PC-9 (cell line): ENCODE results near the gene PCDH9. TPM values are rescaled to one million over a fixed set of nuclear protein-coding genes. Genes with fewer than 3 reads are reported as not detected.

Experiments
- BruUV-seq: library from RNA; stranded (reverse); fragments of 400-500 nt; replicated peaks from 2 replicates; lab custom pipeline; 2021; lab: Mats Ljungman, UMichigan
- CTCF ChIA-PET: fragments of 300-600 bp; sonication (Branson Sonifier 250); formaldehyde crosslinking; loops from one replicate; lab custom pipeline; 2022; ENCODE audit warnings: antibody characterized with exemption; lab: Charles Lee
- POLR2A ChIA-PET: fragments of 300-600 bp; sonication (Branson Sonifier 250); formaldehyde crosslinking; loops from one replicate; lab custom pipeline; 2022; ENCODE audit warnings: antibody characterized with exemption; ENCODE audit not compliant: unreplicated experiment; lab: Charles Lee
- DNase-seq, 2 experiments: peaks; one replicate each; pipeline versions ENCODE4 v3.0.0 to v3.0.0-alpha.2; 2015 to 2022; ENCODE audit warnings: mixed read lengths in 1 of 2
- H2AFZ ChIP-seq: fragments of 200-600 bp; sonication (generic); 2 replicates; pipeline ENCODE4 v1.8.1; 2017; ENCODE audit warnings: antibody characterized with exemption
- H3F3A ChIP-seq: fragments of 200-600 bp; sonication (generic); 2 replicates; pipeline ENCODE4 v1.8.1; 2017; ENCODE audit warnings: antibody characterized with exemption, mild to moderate bottlenecking, low read depth; ENCODE audit not compliant: insufficient read depth
- H3K27ac ChIP-seq: fragments of 200-600 bp; sonication (generic); 2 replicates; pipeline ENCODE4 v1.6.1; 2016; ENCODE audit warnings: mixed run types
- H3K27me3 ChIP-seq: fragments of 200-600 bp; sonication (generic); 2 replicates; pipeline ENCODE4 v1.6.1; 2016; ENCODE audit warnings: low read depth, mixed run types; ENCODE audit not compliant: insufficient read depth
- H3K36me3 ChIP-seq: fragments of 200-600 bp; sonication (generic); 2 replicates; pipeline ENCODE4 v1.6.1; 2016; ENCODE audit warnings: low read depth, mixed run types
- H3K4me1 ChIP-seq: fragments of 200-600 bp; sonication (generic); replicated peaks from 2 replicates; pipeline ENCODE4 v1.6.1; 2016; ENCODE audit warnings: mixed run types; ENCODE audit not compliant: insufficient read depth
- H3K4me2 ChIP-seq: fragments of 200-600 bp; sonication (generic); 2 replicates; pipeline ENCODE4 v1.6.1; 2017; ENCODE audit warnings: mixed run types
- H3K4me3 ChIP-seq: fragments of 200-600 bp; sonication (generic); 2 replicates; pipeline ENCODE4 v1.6.1; 2016; ENCODE audit warnings: mixed run types
- H3K79me2 ChIP-seq: fragments of 200-600 bp; sonication (generic); 2 replicates; pipeline ENCODE4 v1.6.1; 2017; ENCODE audit warnings: low read depth, mixed run types
- H3K9me2 ChIP-seq: fragments of 200-600 bp; sonication (generic); 2 replicates; pipeline ENCODE4 v1.8.1; 2017; ENCODE audit warnings: mild to moderate bottlenecking; ENCODE audit not compliant: insufficient read depth
- H3K9me3 ChIP-seq: fragments of 200-600 bp; sonication (generic); 2 replicates; pipeline ENCODE4 v1.8.1; 2016; ENCODE audit warnings: low read depth; ENCODE audit not compliant: insufficient read depth
- H4K20me1 ChIP-seq: fragments of 200-600 bp; sonication (generic); 2 replicates; pipeline ENCODE4 v1.8.1; 2017; ENCODE audit not compliant: insufficient read depth
- EZH2 ChIP-seq: fragments of 200-600 bp; sonication (generic); IDR thresholded peaks from 2 replicates; pipeline ENCODE4 v1.8.0; 2017; ENCODE audit warnings: antibody characterized with exemption, low read depth
- intact Hi-C: fragments of 100-400 bp; cut with micrococcal nuclease; formaldehyde crosslinking; loops from one replicate; pipeline ENCODE4 v1.10.0; 2022; ENCODE audit not compliant: unreplicated experiment
- total RNA-seq: library from RNA; stranded (reverse); gene quantifications from 2 replicates; pipeline ENCODE4 v1.2.3, GENCODE V29; 2021
- TF ChIP-seq, protein P1 (sequence below): fragments of 200-600 bp; sonication (generic); conservative IDR thresholded peaks from 2 replicates; pipeline ENCODE4 v1.6.1; 2017; ENCODE audit warnings: mixed run types, antibody characterized with exemption, mild to moderate bottlenecking, moderate library complexity

The PCDH9 gene
- total RNA-seq, 1 experiment from 2014 or later = 0.37 TPM

DNA sequence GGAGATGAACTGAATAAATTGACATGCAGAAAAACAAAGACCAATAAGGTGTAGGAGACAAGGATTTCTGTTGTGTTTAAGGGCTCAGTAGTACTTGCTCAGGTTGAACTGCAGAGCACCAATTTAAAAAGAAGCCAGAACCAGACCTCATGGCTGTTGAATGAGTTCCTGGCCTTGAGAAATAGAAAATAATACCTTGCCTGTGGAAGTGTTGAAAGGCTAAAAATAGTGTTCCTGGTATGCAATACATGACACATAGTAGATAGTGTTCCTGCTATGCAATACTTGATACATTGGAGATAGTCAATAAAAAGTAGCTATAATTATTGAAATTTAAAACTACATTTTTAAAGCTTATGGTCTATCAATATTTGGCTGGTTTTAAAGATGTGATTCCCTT lies 595.8 kb downstream of the PCDH9 start:
- no peaks in the 10 kb centered on the region for H3K9me2 ChIP-seq
- no peaks in the 10 kb centered on the region for H3K79me2 ChIP-seq
- CTCF ChIA-PET = no interaction called here
- POLR2A ChIA-PET = no interaction called here
- H3K9me3 ChIP-seq = no peaks in the 10 kb centered on the region
- no peak overlapping the region for H3K4me2 ChIP-seq
- H3K36me3 ChIP-seq = no peaks in the 10 kb centered on the region
- no peaks in the 10 kb centered on the region for H3F3A ChIP-seq
- TF ChIP-seq, protein P1, sequence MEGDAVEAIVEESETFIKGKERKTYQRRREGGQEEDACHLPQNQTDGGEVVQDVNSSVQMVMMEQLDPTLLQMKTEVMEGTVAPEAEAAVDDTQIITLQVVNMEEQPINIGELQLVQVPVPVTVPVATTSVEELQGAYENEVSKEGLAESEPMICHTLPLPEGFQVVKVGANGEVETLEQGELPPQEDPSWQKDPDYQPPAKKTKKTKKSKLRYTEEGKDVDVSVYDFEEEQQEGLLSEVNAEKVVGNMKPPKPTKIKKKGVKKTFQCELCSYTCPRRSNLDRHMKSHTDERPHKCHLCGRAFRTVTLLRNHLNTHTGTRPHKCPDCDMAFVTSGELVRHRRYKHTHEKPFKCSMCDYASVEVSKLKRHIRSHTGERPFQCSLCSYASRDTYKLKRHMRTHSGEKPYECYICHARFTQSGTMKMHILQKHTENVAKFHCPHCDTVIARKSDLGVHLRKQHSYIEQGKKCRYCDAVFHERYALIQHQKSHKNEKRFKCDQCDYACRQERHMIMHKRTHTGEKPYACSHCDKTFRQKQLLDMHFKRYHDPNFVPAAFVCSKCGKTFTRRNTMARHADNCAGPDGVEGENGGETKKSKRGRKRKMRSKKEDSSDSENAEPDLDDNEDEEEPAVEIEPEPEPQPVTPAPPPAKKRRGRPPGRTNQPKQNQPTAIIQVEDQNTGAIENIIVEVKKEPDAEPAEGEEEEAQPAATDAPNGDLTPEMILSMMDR = no peak
- TF ChIP-seq EZH2 = no peak
- BruUV-seq = no TSS peak
- H2AFZ ChIP-seq = no peak overlapping the region
- H3K4me1 ChIP-seq = no peaks in the 10 kb centered on the region
- no peaks in the 10 kb centered on the region for H4K20me1 ChIP-seq
- intact Hi-C loops = no loop called here
- H3K4me3 ChIP-seq = no peak overlapping the region
- H3K27ac ChIP-seq = no peak overlapping the region
- DNase-seq = no peak
- no peaks in the 10 kb centered on the region for H3K27me3 ChIP-seq

DNA sequence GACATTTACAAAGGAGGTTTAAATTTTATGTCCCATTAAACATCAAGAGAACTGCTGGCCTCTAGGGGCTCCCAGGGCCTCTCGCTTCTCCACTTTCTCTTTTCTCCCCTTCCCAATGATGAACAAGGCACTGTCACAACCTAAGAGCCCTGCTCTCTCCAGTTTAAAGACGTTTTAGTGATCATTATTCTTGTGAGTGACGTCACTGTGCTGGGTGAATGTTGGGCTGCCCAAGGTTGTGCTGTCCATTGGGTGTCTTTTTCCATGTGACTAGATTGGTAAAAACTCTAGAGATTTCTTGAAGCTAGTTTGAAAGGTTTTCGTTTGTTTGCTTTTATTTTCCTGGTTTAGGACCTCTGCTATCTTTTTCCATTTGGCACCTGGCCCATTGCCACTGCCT lies 602.6 kb downstream of the PCDH9 start:
- no peaks in the 10 kb centered on the region; the same call in 1 of the 2 replicates for H4K20me1 ChIP-seq
- H3K79me2 ChIP-seq = no peaks in the 10 kb centered on the region
- POLR2A ChIA-PET = interaction anchor here (0.6 kb wide), 2 partner anchors 502 to 980 kb away, joined by 5 to 17 read pairs; no protein-coding TSS in a partner anchor
- TF ChIP-seq, protein P1 = no peak
- TF ChIP-seq EZH2 = no peak
- no peaks in the 10 kb centered on the region for H3F3A ChIP-seq
- BruUV-seq = no TSS peak
- no peak overlapping the region for H2AFZ ChIP-seq
- H3K4me3 ChIP-seq = no peak overlapping the region
- no peaks in the 10 kb centered on the region for H3K27me3 ChIP-seq
- no peaks in the 10 kb centered on the region for H3K4me1 ChIP-seq
- no peaks in the 10 kb centered on the region for H3K36me3 ChIP-seq
- no peaks in the 10 kb centered on the region for H3K9me2 ChIP-seq
- CTCF ChIA-PET = no interaction called here
- intact Hi-C loops = no loop called here
- H3K4me2 ChIP-seq = no peak overlapping the region
- DNase-seq = no peak
- H3K27ac ChIP-seq = no peak overlapping the region
- H3K9me3 ChIP-seq = no peaks in the 10 kb centered on the region

DNA sequence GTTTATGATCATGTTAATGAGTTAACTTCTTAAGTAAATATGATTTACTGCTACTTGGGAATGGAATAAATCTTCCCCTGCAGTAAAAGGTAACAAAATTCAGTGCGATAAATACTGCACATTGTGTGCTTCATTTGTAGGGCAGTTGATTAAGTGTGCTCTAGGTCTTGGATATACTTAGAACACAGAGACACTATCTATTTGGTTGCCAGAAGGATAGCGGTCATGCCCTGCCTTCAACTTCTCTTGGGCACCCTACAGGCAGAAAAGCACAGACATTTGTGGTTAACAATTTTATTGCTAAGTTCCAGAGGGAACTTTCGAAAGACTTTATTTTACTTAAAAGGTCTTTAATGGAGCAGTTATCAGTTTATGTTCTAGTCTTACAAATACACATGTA lies 605.8 kb downstream of the PCDH9 start:
- ChIA-PET POLR2A (no interaction called here), CTCF (no interaction called here)
- no peaks in the 10 kb centered on the region for H3K9me3 ChIP-seq
- intact Hi-C loops = no loop called here
- H3K9me2 ChIP-seq = no peaks in the 10 kb centered on the region
- no peaks in the 10 kb centered on the region for H3F3A ChIP-seq
- H3K4me3 ChIP-seq = no peak overlapping the region
- no peaks in the 10 kb centered on the region for H3K27me3 ChIP-seq
- no peak for TF ChIP-seq EZH2
- TF ChIP-seq, protein P1 = no peak
- no peak overlapping the region for H3K27ac ChIP-seq
- no peaks in the 10 kb centered on the region for H3K4me1 ChIP-seq
- no peak overlapping the region for H3K4me2 ChIP-seq
- no peaks in the 10 kb centered on the region for H3K36me3 ChIP-seq
- no peak overlapping the region for H2AFZ ChIP-seq
- DNase-seq = no peak
- H4K20me1 ChIP-seq = no peaks in the 10 kb centered on the region; the same call in 1 of the 2 replicates
- no TSS peak for BruUV-seq
- no peaks in the 10 kb centered on the region for H3K79me2 ChIP-seq
